ENCODE measurements around the gene FGFR2.
"Not testable (repeated sequence)": the region's sequence is repeated elsewhere in the genome, so short reads cannot be mapped to it uniquely, and the experiment has no call there.

FGFR2 gene

DNA sequence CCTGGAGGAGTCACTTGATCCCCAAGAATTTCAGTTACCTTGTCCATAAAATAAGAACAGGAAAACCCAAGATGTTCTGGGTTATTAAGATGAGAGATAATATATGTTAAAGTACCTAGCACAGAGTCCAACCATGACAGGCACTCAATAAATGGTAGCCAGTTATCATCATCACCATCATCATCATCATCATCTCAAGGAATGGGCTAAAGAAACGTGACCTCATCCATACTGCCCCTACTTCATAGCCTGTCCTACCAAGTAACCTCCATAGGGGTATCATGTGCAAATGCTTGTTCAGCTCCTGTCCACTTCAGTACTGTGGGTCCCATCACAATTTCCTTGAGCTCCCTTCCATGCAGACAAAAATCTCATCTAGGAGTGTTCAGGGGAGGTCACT lies 14.4 kb downstream of the FGFR2 start:
- DNase-seq: no peak

DNA sequence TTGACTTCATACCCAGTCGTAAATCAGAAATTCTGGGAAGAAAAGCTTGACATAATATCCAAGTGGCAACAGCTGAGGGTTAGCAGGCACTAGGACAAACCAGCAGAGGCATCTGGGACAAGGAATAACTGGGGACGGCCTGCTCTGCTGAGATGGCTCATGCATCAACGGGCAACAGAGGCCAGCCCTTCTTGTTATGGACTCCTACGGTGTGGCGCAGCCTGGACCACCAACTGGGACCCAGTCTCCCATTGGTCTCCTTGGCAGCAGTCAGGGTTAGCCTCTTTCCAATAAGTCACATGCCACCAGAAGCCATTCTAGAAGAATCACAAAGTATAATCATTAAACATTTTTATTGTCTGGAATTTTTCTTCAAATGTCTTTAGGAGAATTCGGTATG lies 15.0 kb downstream of the FGFR2 start:
- DNase-seq: no peak

DNA sequence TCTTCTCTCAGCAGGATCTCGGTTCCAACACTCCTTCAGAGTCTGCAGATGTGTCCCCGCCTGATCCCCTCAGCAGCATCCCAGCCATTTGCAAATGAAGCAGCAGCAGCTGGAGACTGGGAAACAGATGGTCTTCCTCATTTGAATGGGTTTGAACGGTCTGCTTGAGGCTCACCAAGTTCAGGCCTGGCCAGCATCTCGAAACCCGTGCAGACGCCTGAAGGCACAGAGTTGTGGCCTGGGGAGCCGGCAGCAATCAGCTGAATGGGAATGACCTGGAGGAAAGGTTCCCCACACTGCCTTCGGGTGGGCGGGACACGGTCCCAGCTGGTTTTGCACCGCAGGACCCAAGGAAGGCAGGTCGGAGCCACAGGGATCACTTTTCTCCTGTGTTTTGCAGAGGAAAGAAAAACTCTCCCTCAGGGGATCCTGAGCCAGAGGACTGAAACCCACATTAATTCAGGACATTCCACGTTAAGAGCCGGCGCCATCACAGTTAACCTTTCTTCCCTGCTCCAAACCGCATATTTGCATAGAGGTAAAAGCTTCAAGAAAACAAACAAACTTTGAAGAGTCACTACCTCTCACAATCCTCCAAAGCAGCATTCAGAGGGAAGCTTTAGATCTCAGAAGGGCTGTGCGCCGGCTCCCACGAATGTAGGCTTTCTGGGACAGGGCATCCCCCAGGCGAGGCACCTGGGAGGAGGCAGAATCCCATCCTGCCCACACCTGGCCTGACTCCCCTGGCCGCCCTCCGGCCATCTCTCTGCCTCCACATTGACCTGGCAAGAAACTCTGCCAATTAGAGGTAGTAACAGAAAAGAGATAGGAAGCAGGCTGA lies 17.7 kb downstream of the FGFR2 start:
- DNase-seq: no peak

DNA sequence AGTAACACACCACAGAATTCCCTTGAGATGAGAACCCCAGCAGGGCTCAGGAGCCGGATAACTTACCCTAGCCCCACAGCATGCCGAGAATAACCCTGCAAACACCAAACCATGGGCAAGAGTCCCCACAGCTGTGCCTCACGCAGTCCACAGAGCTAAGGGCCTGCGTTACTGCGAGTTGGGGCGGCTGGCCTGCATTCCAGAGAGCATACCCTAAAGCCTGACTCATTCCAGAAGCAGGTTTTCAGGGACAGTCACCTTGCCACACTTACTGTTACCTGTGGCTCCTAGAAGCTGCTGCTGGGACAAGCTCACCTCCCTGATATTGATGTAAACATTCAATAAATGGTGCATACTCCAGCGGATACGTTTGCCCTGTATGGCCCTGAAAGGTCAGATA lies 18.6 kb downstream of the FGFR2 start:
- DNase-seq: no peak

DNA sequence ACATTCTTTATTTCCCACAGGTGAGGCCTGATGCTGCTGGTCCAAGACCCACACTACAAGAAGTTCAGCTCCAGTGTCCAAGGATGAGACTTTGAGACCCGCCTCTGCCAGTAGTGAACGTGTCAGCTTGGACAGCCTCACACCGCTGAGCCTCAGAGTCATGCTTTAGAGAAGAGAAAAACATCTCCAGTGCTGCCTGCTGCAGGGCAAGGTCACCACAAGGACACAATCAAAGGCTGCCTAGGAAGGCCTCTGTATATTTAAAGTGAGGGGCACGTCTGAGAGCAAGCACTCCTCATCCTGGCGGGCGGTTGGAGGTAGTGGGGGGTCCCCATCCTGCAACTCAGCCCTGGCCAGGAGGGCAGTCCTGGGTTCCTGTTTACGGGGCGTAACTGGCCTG lies 19.3 kb downstream of the FGFR2 start:
- DNase-seq: no peak

DNA sequence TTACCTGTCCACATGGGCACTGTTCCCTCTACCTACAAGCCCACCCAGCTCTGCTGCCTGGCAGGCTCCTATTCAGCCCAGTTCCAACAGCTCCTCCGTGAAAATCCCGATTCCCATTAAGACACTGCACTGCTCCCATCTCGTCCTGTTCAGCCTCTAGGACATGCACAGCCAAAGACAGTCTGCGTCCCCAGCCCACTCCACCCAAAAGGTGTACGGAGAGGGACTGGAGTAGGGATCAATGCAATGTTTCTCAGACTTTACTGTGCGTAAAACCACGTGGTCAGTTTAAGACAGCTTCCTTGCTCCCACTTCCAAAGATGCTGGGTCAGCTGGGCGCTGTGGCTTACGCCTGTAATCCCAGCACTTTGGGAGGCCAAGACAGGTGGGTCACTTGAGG lies 19.9 kb downstream of the FGFR2 start:
- no peak for DNase-seq

DNA sequence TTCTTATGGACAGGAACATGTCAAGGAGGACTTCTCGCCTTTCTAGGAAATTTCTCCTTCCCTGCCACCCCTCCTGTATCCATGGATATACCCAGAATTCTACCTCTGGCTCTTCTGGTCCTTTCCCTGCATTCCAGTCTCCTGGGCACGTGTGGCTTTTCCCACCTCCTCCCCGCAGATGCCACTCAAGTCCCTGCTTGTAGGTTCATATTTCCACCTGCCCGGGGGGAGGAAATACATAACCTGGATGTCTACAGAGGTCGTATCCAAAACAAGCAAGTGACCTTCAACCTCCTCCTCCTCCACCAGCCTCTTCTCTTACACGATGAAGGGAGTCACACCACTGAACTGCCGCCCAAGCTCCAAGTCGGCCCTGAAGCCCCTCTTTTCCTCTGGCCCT lies 20.7 kb downstream of the FGFR2 start:
- DNase-seq: no peak

DNA sequence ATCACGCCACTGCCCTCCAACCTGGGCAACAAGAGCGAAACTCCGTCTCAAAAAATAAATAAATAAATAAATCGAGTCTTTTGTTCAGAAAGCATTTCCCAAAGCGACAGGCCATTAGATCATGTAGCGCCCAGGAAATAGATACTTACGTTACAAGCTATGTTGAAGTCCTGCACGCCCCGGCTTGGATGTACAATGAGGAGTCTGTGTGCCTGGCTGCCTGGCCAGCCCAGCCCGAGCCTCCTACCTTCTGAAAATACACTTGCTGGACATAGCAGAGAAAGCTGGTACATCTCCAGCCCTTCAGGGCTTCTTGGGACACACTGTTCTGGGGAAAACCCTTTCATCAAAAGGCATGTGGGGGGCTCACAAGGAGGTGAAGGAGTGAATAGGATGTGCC lies 22.1 kb downstream of the FGFR2 start:
- no peak for DNase-seq

DNA sequence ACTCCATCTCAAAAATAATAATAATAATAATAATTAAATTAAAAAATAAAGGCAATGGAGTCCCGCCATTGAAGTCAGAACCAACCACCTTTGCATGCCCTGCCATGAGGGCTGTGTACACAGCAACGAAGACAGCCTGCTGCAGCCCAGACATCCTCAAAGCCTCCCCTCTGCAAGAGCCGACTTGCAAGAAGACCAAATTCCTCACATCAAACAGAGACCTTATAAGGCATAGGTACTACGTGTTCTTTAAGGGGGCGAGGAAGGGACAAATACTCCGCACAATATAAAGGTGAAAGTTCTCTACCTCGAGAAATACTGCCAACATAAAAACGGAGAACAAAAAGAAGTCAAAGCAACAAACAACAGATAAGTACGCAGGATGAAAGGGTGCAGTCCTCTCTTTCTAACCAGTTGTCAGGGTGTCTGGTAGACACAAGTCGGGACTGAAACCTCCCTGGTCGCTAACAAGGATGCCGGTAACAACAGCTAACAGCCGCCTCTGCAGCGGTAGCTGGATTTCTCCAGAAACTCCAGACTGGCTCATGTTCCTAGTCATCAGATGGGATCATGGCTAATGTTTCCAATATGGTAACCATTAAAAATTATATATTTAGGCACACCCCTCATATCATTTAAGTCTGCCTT lies 23.6 kb downstream of the FGFR2 start:
- DNase-seq: no peak

DNA sequence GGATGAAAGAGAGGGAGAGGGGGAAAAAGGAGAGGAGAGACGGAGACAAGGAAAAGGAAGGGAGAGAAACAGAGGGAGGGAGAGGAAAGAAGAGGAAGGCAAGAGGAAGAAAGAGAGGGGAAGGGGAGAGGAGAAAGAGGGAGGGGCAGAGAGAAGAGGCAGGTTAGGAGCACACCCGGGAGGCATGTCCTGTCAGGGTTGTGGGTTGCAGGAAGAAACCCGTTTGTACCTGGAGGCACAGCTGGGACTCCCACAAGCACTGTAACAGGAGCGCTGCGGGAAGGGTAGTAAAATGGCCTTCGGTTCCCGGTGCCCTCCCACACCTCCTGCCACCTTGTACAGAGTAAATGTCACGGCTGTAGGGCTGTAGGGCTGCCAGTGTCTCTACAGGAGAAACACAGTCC lies 24.7 kb downstream of the FGFR2 start:
- no peak for DNase-seq

DNA sequence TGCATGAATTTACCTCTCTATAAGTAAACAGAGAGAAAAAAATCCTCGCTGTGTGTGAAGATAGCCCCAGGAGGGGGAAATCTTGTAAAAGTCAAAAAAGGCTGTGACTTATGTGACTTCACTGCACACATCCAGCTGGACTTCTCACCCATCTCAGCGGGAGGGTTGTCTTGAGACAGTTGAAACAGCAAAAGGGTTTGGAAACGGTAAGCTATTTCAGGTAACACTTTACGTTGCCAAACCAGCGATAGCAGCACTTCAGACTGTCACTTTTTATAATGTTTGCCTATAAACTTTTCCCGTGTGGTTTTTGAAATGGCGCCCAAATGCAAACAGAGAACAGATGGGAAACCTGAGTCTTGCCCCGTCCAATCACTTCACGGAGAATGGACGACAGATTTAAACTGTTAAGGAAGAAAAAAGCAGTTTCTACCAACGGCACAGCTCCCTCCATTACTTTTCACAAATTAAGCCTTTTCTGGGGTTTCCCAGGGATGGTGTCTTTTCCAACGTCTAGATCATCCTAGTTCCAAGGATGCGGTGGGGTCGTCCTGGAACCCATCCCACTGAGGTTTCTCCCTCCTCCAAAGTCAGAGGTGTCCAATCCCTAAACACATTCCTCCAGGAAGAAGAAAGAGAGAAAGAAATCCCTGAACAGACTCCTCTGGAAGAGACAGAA lies 25.2 kb downstream of the FGFR2 start:
- no peak for DNase-seq

DNA sequence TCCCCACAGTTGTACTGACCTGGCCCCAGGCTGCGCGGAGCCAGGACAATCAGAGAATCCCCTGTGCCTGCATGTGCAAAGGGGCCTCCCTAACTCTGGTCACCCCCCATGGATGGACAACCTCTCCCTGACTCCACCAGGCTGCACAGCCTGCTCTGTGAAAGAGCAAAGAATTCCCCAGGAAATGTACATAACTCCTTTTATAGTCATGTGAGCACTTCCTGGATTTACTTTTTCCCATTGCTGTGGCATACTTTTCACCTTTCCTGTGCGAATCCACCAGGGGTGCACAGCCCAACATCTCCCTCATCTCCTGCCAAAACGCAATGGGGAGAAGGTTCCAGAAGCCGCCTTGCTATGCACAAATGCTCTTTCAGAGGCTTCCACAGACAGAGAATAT lies 27.9 kb downstream of the FGFR2 start:
- DNase-seq: no peak

DNA sequence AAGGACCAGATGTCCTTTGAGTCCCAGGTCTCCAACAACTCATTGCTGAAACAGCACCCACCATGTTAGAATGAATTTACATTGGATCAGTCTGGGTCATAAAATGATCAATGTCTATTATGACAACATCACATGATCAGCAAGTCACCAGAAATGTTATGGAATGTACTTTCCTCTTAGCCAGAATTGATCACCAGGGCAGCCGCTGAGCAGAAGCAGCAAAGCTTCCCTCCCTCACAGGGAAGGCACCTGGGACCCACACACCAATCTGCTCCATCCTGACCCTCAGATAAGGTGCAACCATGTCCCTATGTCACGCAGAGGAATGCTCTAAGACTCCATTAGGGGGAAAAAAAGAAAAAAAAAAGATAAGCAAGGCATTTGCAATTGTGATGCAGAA lies 30.0 kb downstream of the FGFR2 start:
- DNase-seq: no peak

DNA sequence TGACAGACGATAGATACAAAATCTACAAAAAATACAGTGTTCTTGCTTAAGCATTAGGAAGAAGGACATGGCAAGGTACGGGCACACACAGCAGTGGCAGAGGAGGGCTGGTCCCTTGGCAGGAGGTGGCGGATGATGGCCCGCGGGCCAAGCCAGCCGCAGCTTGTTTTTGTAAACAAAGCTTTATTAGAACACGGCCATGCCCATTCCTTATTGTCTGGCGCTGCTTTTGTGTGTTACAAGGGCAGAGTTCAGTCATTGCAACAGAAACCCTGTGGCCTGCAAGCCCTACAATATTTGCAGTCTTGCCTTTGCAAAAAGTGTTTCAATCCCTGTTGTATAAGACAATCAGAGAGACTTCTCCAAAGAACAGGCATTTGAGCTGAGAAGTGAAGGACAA lies 30.7 kb downstream of the FGFR2 start:
- no peak for DNase-seq

DNA sequence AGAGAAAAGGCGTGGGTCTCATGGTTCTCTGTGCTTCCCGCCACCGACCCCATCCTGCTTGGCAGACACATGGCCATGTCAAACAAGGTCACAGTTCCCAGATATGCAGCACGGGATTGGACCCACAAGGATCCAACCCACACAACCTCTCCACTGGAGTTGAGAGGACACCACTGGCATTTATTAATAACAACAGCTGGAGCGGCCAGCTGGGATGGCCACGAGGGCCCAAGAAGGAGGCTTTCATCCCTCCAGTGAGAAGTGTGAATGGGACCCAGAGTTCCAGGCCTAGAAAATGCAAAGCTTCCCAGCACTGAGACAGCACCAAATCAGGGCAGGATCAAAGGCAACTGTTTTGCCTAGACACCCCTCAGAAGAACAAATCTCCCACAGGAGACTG lies 31.5 kb downstream of the FGFR2 start:
- no peak for DNase-seq

DNA sequence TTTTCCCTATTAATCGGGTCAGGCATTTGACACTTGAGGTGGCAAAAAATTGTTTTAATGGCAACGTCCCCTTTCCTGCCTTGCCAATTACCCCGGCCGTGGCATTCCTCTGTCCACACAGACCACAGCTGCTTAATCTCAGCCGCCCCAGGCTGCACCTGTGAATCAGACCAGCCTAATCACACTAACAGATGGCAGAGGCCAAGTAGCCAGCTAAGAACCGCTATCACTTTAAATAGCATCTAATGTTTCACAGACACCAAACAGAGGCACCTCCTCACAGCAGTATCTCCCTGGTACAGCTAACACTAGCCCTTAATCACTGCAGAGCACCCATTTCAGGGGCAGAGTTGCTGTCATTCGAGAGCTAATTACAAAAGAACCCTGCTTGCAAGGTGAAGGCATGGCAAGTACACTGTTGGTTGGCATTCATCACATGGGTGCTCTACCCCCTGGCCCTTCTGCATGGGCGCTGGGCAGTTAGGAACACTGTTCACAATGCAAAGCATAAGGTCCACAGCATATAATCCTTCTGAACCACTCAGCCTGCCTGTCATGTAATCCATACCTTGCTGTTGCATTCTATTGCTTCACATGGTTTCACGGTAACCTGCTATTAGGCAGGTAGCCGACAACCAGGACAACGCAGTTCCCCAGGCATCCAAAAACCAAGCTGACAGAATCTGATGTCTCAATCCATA lies 38.8 kb downstream of the FGFR2 start:
- DNase-seq: no peak

DNA sequence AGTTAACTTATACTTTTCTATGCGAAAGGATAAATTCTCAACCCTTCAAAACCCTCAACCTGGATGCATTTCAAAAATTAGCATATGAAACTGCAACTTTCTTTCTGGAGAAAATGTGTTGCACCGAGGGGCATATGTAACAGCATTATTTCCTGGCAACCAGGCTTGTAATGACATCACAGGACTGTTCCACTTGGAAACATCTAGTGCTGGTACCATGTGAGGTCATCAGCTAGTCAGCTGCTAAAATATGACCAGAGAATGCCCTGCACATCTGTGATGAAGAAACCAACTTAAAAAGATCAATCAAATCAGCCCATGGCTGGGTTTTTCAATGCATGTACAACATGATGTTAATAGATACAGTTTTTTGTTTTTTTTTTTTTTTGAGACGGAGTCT lies 40.0 kb downstream of the FGFR2 start:
- no peak for DNase-seq

DNA sequence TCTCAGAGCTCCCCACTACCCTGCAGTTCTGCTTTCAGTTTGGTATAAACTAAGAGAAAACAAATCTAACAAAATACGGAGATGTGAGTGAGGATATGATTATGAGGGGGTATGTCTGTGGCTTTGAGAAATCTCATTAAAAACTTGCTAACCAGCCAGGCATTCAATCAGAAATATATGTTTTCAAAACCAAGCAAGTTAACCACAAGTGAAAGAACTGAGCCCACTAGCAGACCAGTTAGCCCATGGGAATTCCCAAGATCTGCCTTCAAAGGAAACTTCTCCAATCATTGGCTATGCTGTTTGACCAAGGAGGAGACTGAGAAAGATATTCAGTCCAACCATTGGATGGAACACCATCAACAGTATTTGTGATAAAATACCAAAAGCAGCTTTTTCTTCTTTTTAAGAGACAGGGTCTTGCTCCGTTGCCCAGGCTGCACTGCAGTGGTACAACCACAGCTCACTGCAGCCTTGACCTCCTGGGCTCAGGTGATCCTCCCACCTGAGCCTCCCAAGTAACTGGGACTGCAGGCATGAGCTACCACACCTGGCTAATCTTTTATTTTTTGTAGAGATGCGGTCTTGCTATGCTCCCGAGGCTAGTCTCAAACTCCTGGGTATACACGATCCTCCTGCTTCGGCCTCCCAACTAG lies 41.2 kb downstream of the FGFR2 start:
- DNase-seq: no peak

DNA sequence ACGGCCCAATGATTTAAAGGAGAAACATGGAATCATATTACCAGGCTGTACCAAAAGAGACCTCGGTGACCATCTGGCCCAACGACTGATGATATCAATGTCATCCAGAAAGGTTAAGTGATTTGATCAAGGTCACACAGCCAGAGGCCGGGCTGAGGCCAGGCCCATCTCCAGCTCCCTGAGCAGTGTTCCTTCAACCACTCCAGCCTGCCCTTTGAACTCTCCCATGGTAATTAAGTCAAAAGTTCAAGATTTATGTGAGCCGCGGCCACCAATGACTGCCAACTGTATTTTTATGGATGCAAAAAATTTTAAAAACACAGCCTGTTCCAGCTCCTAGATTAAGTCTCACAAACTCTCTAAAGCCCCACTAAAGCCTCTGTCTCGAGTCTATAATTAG lies 41.8 kb downstream of the FGFR2 start:
- DNase-seq: no peak

DNA sequence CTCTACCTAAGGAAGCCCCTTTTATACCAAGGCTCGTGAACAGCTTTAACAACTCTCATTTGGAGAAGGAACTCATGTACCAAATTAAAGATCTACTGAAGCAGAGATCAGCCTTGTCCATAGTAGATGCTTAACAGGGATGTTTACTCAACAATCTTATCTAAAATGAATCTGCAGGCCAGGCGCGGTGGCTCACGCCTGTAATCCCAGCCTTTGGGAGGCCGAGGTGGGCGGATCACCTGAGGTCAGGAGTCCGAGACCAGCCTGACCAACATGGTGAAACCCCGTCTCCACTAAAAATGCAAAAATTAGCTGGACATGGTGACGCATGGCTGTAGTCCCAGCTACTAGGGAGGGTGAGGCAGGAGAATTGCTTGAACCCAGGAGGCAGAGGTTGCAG lies 43.3 kb downstream of the FGFR2 start:
- not testable (repeated sequence) for DNase-seq

DNA sequence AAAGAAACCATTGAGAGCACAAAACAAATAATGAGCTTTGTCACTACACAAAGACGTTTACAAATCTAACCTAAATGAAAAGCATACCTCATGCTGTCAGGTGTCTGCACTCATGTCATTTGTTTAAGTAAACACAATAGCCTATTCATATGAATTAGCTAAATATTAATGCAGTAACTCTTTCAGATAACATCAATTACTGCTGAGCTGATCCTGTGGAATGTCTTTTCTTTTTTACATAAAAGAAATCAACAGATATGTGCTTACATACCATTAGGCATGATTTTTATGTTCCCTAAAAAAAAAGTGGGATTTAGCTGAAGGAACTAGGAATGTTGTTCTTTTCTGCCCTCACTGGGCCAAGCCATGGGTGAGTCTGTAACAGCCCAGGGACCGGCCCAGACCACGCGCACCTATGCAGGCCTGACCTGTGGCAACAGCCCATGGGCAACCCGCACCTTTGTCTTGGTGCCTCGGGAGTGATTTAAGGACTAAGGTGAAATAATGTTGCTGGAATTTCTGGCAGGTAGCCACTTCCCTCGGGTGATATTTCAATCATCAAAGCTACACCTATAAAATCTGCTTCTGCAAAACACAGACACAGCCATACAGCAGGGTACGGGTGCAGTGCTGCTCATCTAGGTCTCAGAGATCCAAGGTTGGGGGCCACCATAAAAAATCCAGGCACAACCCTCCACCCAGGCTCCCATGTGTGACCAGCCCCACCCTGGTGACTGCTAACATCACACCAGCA lies 44.6 kb downstream of the FGFR2 start:
- no peak for DNase-seq

DNA sequence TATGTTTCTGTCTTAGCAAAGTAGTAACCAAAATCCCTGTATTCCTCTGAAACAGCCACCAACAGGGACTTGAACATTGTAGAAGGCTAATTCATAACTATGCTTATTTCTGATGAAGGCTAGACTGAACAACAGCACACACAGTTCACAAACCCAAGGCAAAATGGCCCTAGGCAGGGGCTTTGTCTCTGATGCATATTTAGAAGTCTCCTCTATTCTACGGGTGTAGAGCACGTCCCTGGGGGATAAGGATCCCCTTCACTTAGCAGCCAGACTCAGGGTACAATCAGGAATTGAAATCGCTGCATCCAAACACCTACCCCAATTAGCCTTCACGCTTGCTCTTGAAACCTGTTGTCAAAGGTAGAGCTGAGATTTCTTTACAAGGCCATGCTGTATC lies 45.5 kb downstream of the FGFR2 start:
- DNase-seq: no peak

Measured in NCI-H226 (cell line).